ENCODE measurements around the gene C18orf32.

The C18orf32 gene

DNA sequence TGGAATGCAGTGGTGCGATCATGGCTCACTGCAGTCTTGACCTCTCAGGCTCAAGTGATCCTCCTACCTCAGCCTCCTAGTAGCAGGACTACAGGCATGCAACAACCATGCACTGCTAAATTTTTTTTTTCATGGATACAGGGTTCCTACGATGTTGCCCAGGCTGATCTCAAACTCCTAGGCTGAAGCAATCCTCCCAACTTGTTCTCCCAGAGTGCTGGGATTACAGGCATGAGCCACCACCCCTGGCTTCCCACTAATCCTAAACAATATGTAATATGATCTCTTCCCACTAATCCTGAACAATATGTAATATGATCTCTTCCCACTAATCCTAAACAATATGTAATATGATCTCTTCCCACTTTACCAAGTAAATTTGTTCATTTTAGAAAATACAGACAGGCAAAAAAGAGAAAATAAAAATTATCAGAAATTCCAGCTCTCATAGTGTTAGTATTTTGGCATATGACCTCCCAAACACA is 33.7 kb upstream of the C18orf32 start:
- Histone ChIP-seq H3K9ac (ENCODE audit: low read depth, low read length) (no peak overlapping the region), H3K4me2 (ENCODE audit: insufficient read depth, low read length) (no peak overlapping the region), H3K4me3 (ENCODE audit: low read depth in 1 of 2, low read length in 2 of 2) (no peak overlapping the region), H3K79me2 (ENCODE audit: insufficient read depth, low read length) (no peaks in the 10 kb centered on the region), H3K9me3 (ENCODE audit: insufficient read depth, low read length, severe bottlenecking) (no peaks in the 10 kb centered on the region), H4K20me1 (ENCODE audit: insufficient read depth, low read length) (no peaks in the 10 kb centered on the region), H3K36me3 (ENCODE audit: insufficient read depth, low read length) (no peaks in the 10 kb centered on the region), H3K27me3 (ENCODE audit: insufficient read depth, low read length, poor library complexity) (peaks cover 12% of the 10 kb centered on the region), H3K4me1 (ENCODE audit: insufficient read depth, low read length) (no peaks in the 10 kb centered on the region), H3K27ac (ENCODE audit: low read length) (no peak overlapping the region), H2AFZ (ENCODE audit: low read depth, low read length) (no peak overlapping the region)
- TF ChIP-seq, protein P1, sequence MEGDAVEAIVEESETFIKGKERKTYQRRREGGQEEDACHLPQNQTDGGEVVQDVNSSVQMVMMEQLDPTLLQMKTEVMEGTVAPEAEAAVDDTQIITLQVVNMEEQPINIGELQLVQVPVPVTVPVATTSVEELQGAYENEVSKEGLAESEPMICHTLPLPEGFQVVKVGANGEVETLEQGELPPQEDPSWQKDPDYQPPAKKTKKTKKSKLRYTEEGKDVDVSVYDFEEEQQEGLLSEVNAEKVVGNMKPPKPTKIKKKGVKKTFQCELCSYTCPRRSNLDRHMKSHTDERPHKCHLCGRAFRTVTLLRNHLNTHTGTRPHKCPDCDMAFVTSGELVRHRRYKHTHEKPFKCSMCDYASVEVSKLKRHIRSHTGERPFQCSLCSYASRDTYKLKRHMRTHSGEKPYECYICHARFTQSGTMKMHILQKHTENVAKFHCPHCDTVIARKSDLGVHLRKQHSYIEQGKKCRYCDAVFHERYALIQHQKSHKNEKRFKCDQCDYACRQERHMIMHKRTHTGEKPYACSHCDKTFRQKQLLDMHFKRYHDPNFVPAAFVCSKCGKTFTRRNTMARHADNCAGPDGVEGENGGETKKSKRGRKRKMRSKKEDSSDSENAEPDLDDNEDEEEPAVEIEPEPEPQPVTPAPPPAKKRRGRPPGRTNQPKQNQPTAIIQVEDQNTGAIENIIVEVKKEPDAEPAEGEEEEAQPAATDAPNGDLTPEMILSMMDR (IDR thresholded peaks at IDR 0.05; ENCODE audit: borderline replicate concordance, extremely low read depth, low read length, poor library complexity, severe bottlenecking): no peak
- no peak for TF ChIP-seq EZH2 (IDR thresholded peaks at IDR 0.05; ENCODE audit: borderline replicate concordance, low read depth, low read length, severe bottlenecking)
- DNase-seq: no peak
- no peak for ATAC-seq (ENCODE audit: insufficient read depth, low read depth)

DNA sequence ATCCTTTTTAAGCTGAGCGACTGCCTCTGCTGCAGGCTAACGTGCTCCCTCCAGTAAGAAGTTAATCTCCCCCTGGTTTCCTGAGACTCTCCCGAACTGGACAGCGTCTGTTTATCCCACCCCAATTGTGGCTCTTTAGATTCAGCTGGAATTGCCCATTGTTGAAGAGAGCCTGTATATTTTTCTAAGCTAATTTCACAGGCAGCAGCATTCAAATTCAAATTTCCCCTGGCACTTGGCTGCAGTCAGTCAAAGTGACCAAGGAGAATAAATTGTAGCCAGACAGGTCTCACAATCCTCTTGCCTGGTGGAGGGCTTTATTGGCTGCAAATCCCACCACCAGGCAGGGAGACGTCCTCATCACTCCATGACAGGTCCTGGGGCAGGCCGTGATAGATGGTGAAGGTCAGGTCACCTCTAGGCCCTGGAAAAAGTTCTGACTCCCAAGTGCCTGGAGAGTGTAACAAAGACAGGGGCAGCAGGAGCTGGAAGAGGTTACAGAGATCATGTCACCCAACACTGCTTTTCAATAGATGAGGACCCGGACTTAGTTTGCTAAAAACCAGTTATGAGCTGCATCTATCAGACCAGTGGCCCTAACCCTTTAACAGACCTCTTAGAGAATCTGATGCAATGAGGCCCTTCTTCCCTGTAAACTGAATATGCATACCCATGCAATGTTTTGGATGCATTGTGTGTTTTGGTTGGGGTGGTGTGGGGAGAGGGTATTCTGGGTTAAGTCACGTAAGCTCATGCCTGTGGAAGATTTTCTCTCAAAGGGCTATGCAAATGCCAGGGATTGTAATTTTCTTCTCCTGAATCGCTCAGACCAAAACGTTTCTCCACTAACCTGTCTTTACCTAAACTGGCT is 32.3 kb upstream of the C18orf32 start:
- no peak overlapping the region for H2AFZ ChIP-seq (ENCODE audit: low read depth, low read length)

DNA sequence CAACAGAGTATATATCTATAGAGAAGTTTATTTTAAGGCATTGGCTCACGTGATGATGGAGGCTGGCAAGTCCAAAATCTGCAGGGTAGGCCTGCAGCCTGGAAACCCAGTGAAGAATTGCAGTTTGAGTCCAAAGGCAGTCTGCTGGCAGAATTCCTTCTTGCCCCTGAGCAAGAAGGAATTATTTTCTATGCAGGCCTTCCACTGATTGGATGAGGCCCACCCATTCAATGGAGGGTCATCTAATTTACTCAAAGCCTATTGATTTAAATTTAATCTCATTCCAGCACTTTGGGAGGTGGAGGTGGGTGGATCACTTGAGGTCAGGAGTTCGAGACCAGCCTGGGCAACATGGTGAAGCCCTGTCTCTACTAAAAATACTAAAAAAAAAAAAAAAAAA is 30.4 kb upstream of the C18orf32 start:
- Histone ChIP-seq H3K36me3 (ENCODE audit: insufficient read depth, low read length) (no peaks in the 10 kb centered on the region), H4K20me1 (ENCODE audit: insufficient read depth, low read length) (no peaks in the 10 kb centered on the region), H3K9ac (ENCODE audit: low read depth, low read length) (no peak overlapping the region), H3K4me1 (ENCODE audit: insufficient read depth, low read length) (no peaks in the 10 kb centered on the region), H3K79me2 (ENCODE audit: insufficient read depth, low read length) (no peaks in the 10 kb centered on the region), H3K4me2 (ENCODE audit: insufficient read depth, low read length) (no peak overlapping the region), H3K9me3 (ENCODE audit: insufficient read depth, low read length, severe bottlenecking) (no peaks in the 10 kb centered on the region), H2AFZ (ENCODE audit: low read depth, low read length) (no peak overlapping the region), H3K4me3 (ENCODE audit: low read depth in 1 of 2, low read length in 2 of 2) (no peak overlapping the region), H3K27ac (ENCODE audit: low read length) (no peak overlapping the region), H3K27me3 (ENCODE audit: insufficient read depth, low read length, poor library complexity) (peaks cover 12% of the 10 kb centered on the region)
- no peak for DNase-seq
- no peak for ATAC-seq (ENCODE audit: insufficient read depth, low read depth)
- TF ChIP-seq EZH2 (IDR thresholded peaks at IDR 0.05; ENCODE audit: borderline replicate concordance, low read depth, low read length, severe bottlenecking): no peak
- TF ChIP-seq, protein P1 (IDR thresholded peaks at IDR 0.05; ENCODE audit: borderline replicate concordance, extremely low read depth, low read length, poor library complexity, severe bottlenecking): no peak

More for the DNA sequence above, 32.3 kb upstream of the C18orf32 start:
- Histone ChIP-seq H3K9me3 (ENCODE audit: insufficient read depth, low read length, severe bottlenecking) (no peaks in the 10 kb centered on the region), H3K9ac (ENCODE audit: low read depth, low read length) (no peak overlapping the region), H3K36me3 (ENCODE audit: insufficient read depth, low read length) (no peaks in the 10 kb centered on the region), H3K27ac (ENCODE audit: low read length) (no peak overlapping the region), H3K4me2 (ENCODE audit: insufficient read depth, low read length) (no peak overlapping the region), H3K4me1 (ENCODE audit: insufficient read depth, low read length) (no peaks in the 10 kb centered on the region), H3K79me2 (ENCODE audit: insufficient read depth, low read length) (no peaks in the 10 kb centered on the region), H3K4me3 (ENCODE audit: low read depth in 1 of 2, low read length in 2 of 2) (no peak overlapping the region), H4K20me1 (ENCODE audit: insufficient read depth, low read length) (no peaks in the 10 kb centered on the region), H3K27me3 (ENCODE audit: insufficient read depth, low read length, poor library complexity) (peaks cover 12% of the 10 kb centered on the region)
- DNase-seq: no peak
- TF ChIP-seq, protein P1 (IDR thresholded peaks at IDR 0.05; ENCODE audit: borderline replicate concordance, extremely low read depth, low read length, poor library complexity, severe bottlenecking): no peak
- no peak for TF ChIP-seq EZH2 (IDR thresholded peaks at IDR 0.05; ENCODE audit: borderline replicate concordance, low read depth, low read length, severe bottlenecking)
- no peak for ATAC-seq (ENCODE audit: insufficient read depth, low read depth)

Data from DND-41 (cell line).